Tibial artery (tissue), 4 donors: ENCODE results near the gene SCAPER.

Source experiments
- DNase-seq, 2 donors: peaks; one replicate each; pipeline ENCODE4 v3.0.0-alpha.2; 2019
- H3K27ac ChIP-seq, 2 donors: fragments of 200-600 bp; sonication (generic) in 1 of 2; 1 replicate in 1 of 2; 2 replicates in 1 of 2; pipeline ENCODE4 v1.5.1; 2018 to 2019; ENCODE audit warnings: mild to moderate bottlenecking in 1 of 2
- H3K27me3 ChIP-seq, 2 donors: fragments of 200-600 bp; sonication (generic) in 1 of 2; one replicate each; pipeline versions ENCODE4 v1.5.1 to v1.6.0; 2016 to 2019
- H3K36me3 ChIP-seq, 3 donors: fragments of 200-600 bp; sonication (generic) in 2 of 3; one replicate each; pipeline ENCODE4 v1.5.1; 2016 to 2019; ENCODE audit warnings: mild to moderate bottlenecking in 2 of 3
- H3K4me1 ChIP-seq, 4 donors: fragments of 200-600 bp; sonication (generic) in 2 of 4; 1 replicate in 3 of 4; 2 replicates in 1 of 4; pipeline ENCODE4 v1.5.1; 2016 to 2019
- H3K4me3 ChIP-seq, 2 donors: fragments of 200-600 bp; sonication (generic) in 1 of 2; 1 replicate in 1 of 2; 2 replicates in 1 of 2; pipeline ENCODE4 v1.5.1; 2018 to 2019; ENCODE audit warnings: mild to moderate bottlenecking in 2 of 2
- H3K9me3 ChIP-seq, 3 donors: fragments of 200-600 bp; sonication (generic) in 1 of 3; one replicate each; pipeline ENCODE4 v1.5.1; 2016 to 2019
- CTCF ChIP-seq, 2 experiments: fragments of 200-600 bp in 1 of 2; fragments of 450-650 bp in 1 of 2; IDR thresholded peaks; one replicate each; pipeline ENCODE4 v1.5.1; 2017 to 2019; ENCODE audit warnings: antibody characterized with exemption in 2 of 2, mild to moderate bottlenecking in 1 of 2, moderate library complexity in 1 of 2
- intact Hi-C: fragments of 100-400 bp; cut with DNase I; formaldehyde crosslinking; loops from one replicate; pipeline ENCODE4 v1.15.0; 2023; ENCODE audit warnings: low total_unique reads

The SCAPER gene

GRCh38 chr15:76312540-76313174 lies 592.5 kb downstream of the SCAPER start:
- TF ChIP-seq CTCF (IDR thresholded peaks at IDR 0.05): no peak
- Histone ChIP-seq H3K27ac (no peak overlapping the region), H3K36me3 (no peaks in the 10 kb centered on the region)

GRCh38 chr15:76311100-76311953 lies 593.8 kb downstream of the SCAPER start, which contains the start of gene ETFA:
ETFA (minus strand) TSS chr15:76311469; CDS start chr15:76311388, 81 bp downstream.
- no peaks in the 10 kb centered on the region for H3K36me3 ChIP-seq
- H3K9me3 ChIP-seq: no peaks in the 10 kb centered on the region
- no peaks in the 10 kb centered on the region for H3K27me3 ChIP-seq
- peak within 1 kb of the TSS; percentile 82 to 87 for H3K27ac ChIP-seq
- TF ChIP-seq CTCF (IDR thresholded peaks at IDR 0.05): no peak
- peaks cover 0 to 22% (median 12%) of the 10 kb centered on the region in 4 donors for H3K4me1 ChIP-seq
- intact Hi-C loops: no loop called here
- DNase-seq: peak; percentile 95 to 98
- peak within 1 kb of the TSS; percentile 71 to 84 for H3K4me3 ChIP-seq

More at GRCh38 chr15:76312540-76313174, 592.5 kb downstream of the SCAPER start:
- Histone ChIP-seq H3K9me3 (no peaks in the 10 kb centered on the region), H3K4me1 (peaks cover 0 to 22% (median 12%) of the 10 kb centered on the region in 4 donors), H3K4me3 (no peak overlapping the region), H3K27me3 (no peaks in the 10 kb centered on the region)
- intact Hi-C loops: no loop called here
- DNase-seq: no peak

- H3K4me3 ChIP-seq: peak overlapping the region; percentile 71 to 84
- intact Hi-C loops: no loop called here
- no peaks in the 10 kb centered on the region for H3K36me3 ChIP-seq
- no peaks in the 10 kb centered on the region for H3K27me3 ChIP-seq
- no peak for TF ChIP-seq CTCF (IDR thresholded peaks at IDR 0.05)
- peaks cover 0 to 22% (median 12%) of the 10 kb centered on the region in 4 donors for H3K4me1 ChIP-seq
- no peaks in the 10 kb centered on the region for H3K9me3 ChIP-seq
- H3K27ac ChIP-seq: peak overlapping the region; percentile 82 to 87
- DNase-seq: peak in 1 of 2 donors; percentile 23
Measured at GRCh38 chr15:76310475-76311099, 594.6 kb downstream of the SCAPER start.

- TF ChIP-seq CTCF (IDR thresholded peaks at IDR 0.05): no peak
- Histone ChIP-seq H3K9me3 (no peaks in the 10 kb centered on the region), H3K27me3 (no peaks in the 10 kb centered on the region), H3K36me3 (no peaks in the 10 kb centered on the region), H3K27ac (peak overlapping the region in 1 of 2 donors; percentile 87), H3K4me1 (peaks cover 0 to 22% (median 12%) of the 10 kb centered on the region in 4 donors), H3K4me3 (peak overlapping the region in 1 of 2 donors; percentile 71)
- intact Hi-C loops: no loop called here
- DNase-seq: no peak
Measured at GRCh38 chr15:76309601-76310330, 595.4 kb downstream of the SCAPER start.

- Histone ChIP-seq H3K27ac (no peak overlapping the region), H3K4me1 (peaks cover 0 to 9% (median 0%) of the 10 kb centered on the region in 4 donors), H3K36me3 (no peaks in the 10 kb centered on the region), H3K4me3 (no peak overlapping the region), H3K27me3 (no peaks in the 10 kb centered on the region), H3K9me3 (no peaks in the 10 kb centered on the region)
- DNase-seq: no peak
- intact Hi-C loops: no loop called here
- no peak for TF ChIP-seq CTCF (IDR thresholded peaks at IDR 0.05)
Measured at GRCh38 chr15:76303909-76304308, 601.2 kb downstream of the SCAPER start.
